ENCODE measurements around the gene PRCC. TPM values are rescaled to one million over a fixed set of nuclear protein-coding genes. Genes with fewer than 3 reads are reported as not detected.

PRCC gene
- total and polyA plus RNA-seq, 2 of the 4 experiments (the other 2 are of a cell fraction) = 10.6 to 59.6 TPM

GRCh38 chr1:156750191-156750672, 17.1 kb upstream of the PRCC start:
- Histone ChIP-seq H4K91ac (ENCODE audit: insufficient read depth, low read depth, low read length) (peak overlapping the region; percentile 99), H3K9ac (ENCODE audit: low read depth, low read length) (peak overlapping the region; percentile 78), H3K4me1 (ENCODE audit: control insufficient read depth, insufficient read depth, low read length) (peaks cover 35% of the 10 kb centered on the region), H2BK20ac (ENCODE audit: low read depth, low read length) (0 out of 2 replicates have a peak overlapping the region, but pooled peaks have one; percentile 13), H2BK5ac (ENCODE audit: low read depth, low read length, poor library complexity, severe bottlenecking) (peak overlapping the region; percentile 98), H3K4me2 (ENCODE audit: low read depth, low read length) (peak overlapping the region; percentile 93), H3K36me3 (ENCODE audit: control insufficient read depth, insufficient read depth, low read length) (no peaks in the 10 kb centered on the region), H3K27ac (ENCODE audit: insufficient read depth, low read length) (peak overlapping the region; percentile 95), H3K9me3 (ENCODE audit: control insufficient read depth, insufficient read depth, low read length) (no peaks in the 10 kb centered on the region), H2BK120ac (ENCODE audit: low read depth, low read length) (peak overlapping the region; percentile 95), H4K5ac (ENCODE audit: low read depth, low read length) (peak overlapping the region; percentile 31; the same call in 1 of the 2 replicates), H3K23ac (ENCODE audit: low read depth, low read length) (peak overlapping the region; percentile 97), H3K14ac (replicated peaks; ENCODE audit: low read depth, low read length) (peak overlapping the region; percentile 99), H2AFZ (replicated peaks; ENCODE audit: low read length, poor library complexity) (peak overlapping the region; percentile 69), H3K4ac (ENCODE audit: low read depth, low read length) (peak overlapping the region; percentile 98), H3K56ac (ENCODE audit: extremely low read depth, insufficient read depth, low read length) (peak overlapping the region; percentile 81), H2BK15ac (ENCODE audit: low read depth, low read length) (peak overlapping the region; percentile 97), H2AK5ac (ENCODE audit: low read depth, low read length) (peak overlapping the region; percentile 83), H3K4me3 (ENCODE audit: insufficient read depth, low read depth, low read length) (peak overlapping the region; percentile 86), H2AK9ac (replicated peaks; ENCODE audit: low read depth, low read length, poor library complexity) (peak overlapping the region; percentile 100), H3K9me1 (ENCODE audit: insufficient read depth, low read length) (peaks cover 24% of the 10 kb centered on the region; the same call in 1 of the 2 replicates), H4K8ac (ENCODE audit: low read depth in 2 of 2, low read length in 2 of 2) (peak overlapping the region; percentile 93 to 96), H3K18ac (ENCODE audit: low read depth, low read length) (peak overlapping the region; percentile 38), H3K79me1 (ENCODE audit: low read depth in 1 of 2, low read length in 2 of 2) (peaks cover 16 to 62% of the 10 kb centered on the region in 2 experiments), H3K27me3 (ENCODE audit: control insufficient read depth, insufficient read depth, low read length) (no peaks in the 10 kb centered on the region), H4K20me1 (ENCODE audit: insufficient read depth, low read length) (0 out of 2 replicates have a peak, but pooled peaks cover 8% of the 10 kb centered on the region)
- ChIA-PET CTCF (interaction anchor here (1.3 kb wide), 1 partner anchor 45 kb away, joined by 4 read pairs; the partner anchor contains the start of gene CRABP2), POLR2A (ENCODE audit: unreplicated experiment) (no interaction called here)
- ATAC-seq (ENCODE audit: low read depth) (no peak), DNase-seq (no peak)
- TF ChIP-seq RFX5 (IDR thresholded peaks at IDR 0.05; ENCODE audit: low read depth, low read length) (no peak), BHLHE40 (IDR thresholded peaks at IDR 0.05; ENCODE audit: low read depth, low read length) (no peak), MAFK (IDR thresholded peaks at IDR 0.05; ENCODE audit: low read depth, low read length) (no peak), USF2 (IDR thresholded peaks at IDR 0.05; ENCODE audit: low read depth, low read length) (no peak)
- in situ Hi-C loops (cut with MboI; ENCODE audit: low sequenced_read_pairs) (no loop called here), intact Hi-C loops (cut with micrococcal nuclease) (no loop called here), dilution Hi-C loops (cut with HindIII; ENCODE audit: low sequenced_read_pairs, unreplicated experiment) (no loop called here)
- BruUV-seq (replicated peaks) = no TSS peak
- WGBS, 2 experiments (ENCODE audit: extremely low coverage in 2 of 2, insufficient read length in 1 of 2) = no CpG with 5 or more reads among the region's 5 CpGs

Data from IMR-90 (cell line).